Spinal cord (tissue), 10 donors: ENCODE data around the gene RGPD6. TPM values are rescaled to one million over a fixed set of nuclear protein-coding genes. Genes with fewer than 3 reads are reported as not detected.
"Not testable (repeated sequence)": the region's sequence is repeated elsewhere in the genome, so short reads cannot be mapped to it uniquely, and the experiment has no call there.

Experiments used
- DNase-seq, 6 donors: peaks; one replicate each; pipeline versions ENCODE4 v3.0.0 to v3.0.0-alpha.2; 2013 to 2015; ENCODE audit warnings: low spot score in 6 of 6, low read depth in 4 of 6
- H3K27ac ChIP-seq: one replicate; pipeline ENCODE4 v1.5.1; 2013; ENCODE audit warnings: low read depth, low read length, control low read depth
- H3K27me3 ChIP-seq: one replicate; pipeline ENCODE4 v1.6.1; 2013; ENCODE audit warnings: low read length; ENCODE audit not compliant: control insufficient read depth, insufficient read depth
- H3K36me3 ChIP-seq: one replicate; pipeline ENCODE4 v1.6.1; 2013; ENCODE audit warnings: low read length; ENCODE audit not compliant: control insufficient read depth, insufficient read depth
- H3K4me1 ChIP-seq: one replicate; pipeline ENCODE4 v1.6.1; 2013; ENCODE audit warnings: low read length; ENCODE audit not compliant: control insufficient read depth, insufficient read depth
- H3K4me3 ChIP-seq: one replicate; pipeline ENCODE4 v1.5.1; 2013; ENCODE audit warnings: low read depth, low read length, control low read depth
- H3K9me3 ChIP-seq: one replicate; pipeline ENCODE4 v1.6.1; 2013; ENCODE audit warnings: low read length; ENCODE audit not compliant: control insufficient read depth, insufficient read depth
- WGBS: methylation state at CpG from one replicate; pipeline ENCODE4 v1.1.5; 2013; ENCODE audit warnings: missing lambda C conversion rate; ENCODE audit not compliant: insufficient coverage; 5-methylcytosine and 5-hydroxymethylcytosine counted together
- long read RNA-seq, 4 donors: transcript quantifications; one replicate each; lab custom pipeline, GENCODE V29; 2026
- polyA plus RNA-seq, 2 donors: library from polyadenylated mRNA; unstranded; fragments of 120-200 nt; gene quantifications; one replicate each; pipeline ENCODE4 v1.2.1, GENCODE V29; 2013; ENCODE audit not compliant: insufficient read length in 2 of 2
- total RNA-seq, 2 donors: library from RNA; depleted of rRNA in 1 of 2; stranded (reverse); fragments of 120-200 nt in 1 of 2; fragments of >200 nt in 1 of 2; gene quantifications; one replicate each; pipeline versions ENCODE4 v1.2.3 to v1.2.4, GENCODE V29; 2013 to 2014
- donor health status: healthy.

The RGPD6 gene
- total RNA-seq (100 to 1,000 TPM in 1 of 2 donors, 10 to 100 TPM in 1; 36.2 to 121 TPM), polyA plus RNA-seq (10 to 100 TPM; 34.6 to 42.0 TPM)
- long read RNA-seq, donor 1 = 0 reads
- long read RNA-seq, donor 2 = 0 reads
- long read RNA-seq, donor 3 = 0 reads
- long read RNA-seq, donor 4 = 0 reads

DNA sequence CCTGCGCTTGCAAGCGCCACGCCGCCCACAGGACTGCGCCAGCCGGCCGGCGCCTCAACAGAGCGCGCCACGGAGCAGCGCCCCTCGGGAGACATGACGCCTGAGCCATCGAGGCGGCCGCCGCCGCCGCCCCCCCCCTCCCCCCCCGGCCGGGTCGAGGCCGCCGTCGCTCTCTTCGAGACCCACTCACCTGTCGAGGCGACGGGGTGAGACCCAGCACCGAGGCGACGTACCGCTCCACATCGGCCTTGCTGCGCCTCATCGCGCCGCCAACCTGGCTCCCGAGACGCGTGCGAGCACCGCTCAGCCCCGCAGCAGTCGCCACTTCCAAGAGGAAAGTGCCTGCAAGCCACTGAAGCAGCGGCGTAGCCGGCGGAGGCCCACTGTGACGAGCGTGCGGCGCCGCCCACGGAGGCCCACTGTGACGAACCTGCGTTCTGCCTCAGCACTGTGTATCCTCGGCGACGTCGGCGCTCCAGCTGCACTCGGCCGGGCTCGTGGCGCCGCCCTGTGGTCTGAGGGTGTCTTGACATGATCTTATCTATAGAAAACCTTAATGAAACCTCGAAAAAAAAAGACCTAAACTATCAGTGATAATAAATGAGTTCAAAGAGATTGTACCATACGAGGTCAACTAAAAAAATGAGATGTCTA lies at the start of gene RGPD6:
Gene RGPD6 (minus strand): TSS at position 460 of the 654 bp plus-strand sequence. CDS start 198 bp downstream, at position 262.
- not testable (repeated sequence) for H3K4me3 ChIP-seq, H3K9me3 ChIP-seq, H3K27me3 ChIP-seq, DNase-seq, H3K4me1 ChIP-seq, H3K36me3 ChIP-seq, H3K27ac ChIP-seq
- no CpG with 5 or more reads among the region's 70 CpGs for WGBS

DNA sequence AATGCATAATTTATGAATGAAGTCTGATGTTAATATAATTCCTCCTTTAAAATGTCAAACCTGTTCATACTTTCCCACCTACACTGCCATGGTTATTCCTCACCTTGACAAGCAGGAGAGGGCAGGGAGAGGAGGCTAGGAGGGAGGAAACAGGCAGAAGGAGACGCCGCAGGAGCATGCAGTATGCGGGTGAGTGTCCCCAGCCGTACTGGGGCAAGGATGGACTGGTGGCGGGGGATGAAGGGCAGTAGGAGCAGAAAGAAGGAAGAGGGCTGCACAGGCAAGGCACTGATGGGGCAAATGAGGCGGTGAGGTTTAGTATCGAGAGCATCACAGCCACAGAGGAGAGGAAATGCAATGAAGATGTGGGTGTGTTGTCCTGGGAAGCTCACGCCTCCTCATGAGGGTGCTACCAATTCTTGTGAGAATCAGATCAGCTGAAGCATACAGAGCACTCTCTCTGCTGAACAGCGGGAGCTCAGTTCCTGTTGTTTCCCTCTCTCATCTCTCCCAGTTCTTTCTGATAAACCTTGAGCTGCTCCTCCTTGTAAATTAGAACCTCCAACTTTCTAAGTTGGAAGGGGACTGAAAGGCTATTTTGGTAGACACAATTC lies 42.4 kb upstream of the RGPD6 start:
- not testable (repeated sequence) for H3K36me3 ChIP-seq, H3K4me1 ChIP-seq, H3K27ac ChIP-seq, DNase-seq, H3K9me3 ChIP-seq, H3K4me3 ChIP-seq, H3K27me3 ChIP-seq
- WGBS = 50% methylated on average over 1 of the region's 9 CpGs

DNA sequence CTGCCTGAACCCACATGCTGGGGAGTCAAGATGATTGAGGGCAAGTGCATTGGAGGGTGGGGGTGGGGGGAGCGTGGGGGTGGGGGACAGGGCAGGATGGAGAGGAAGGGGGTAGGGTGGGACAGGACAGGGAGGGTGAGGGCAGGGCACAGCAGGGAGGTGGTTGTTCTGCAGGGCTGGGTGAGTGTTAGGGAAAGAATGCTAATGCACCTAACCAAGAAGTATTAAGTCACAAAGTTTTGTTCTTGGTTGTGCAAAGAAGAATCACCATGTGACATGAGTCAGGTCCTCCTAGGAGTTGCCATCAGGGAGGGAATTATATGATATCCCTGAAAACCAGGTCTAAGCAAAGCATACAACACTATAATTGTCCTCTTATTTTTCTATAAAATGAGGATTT lies 36.9 kb upstream of the RGPD6 start:
- not testable (repeated sequence) for H3K4me3 ChIP-seq, H3K27ac ChIP-seq, H3K4me1 ChIP-seq, H3K36me3 ChIP-seq, H3K27me3 ChIP-seq, DNase-seq, H3K9me3 ChIP-seq
- no CpG with 5 or more reads among the region's 1 CpG for WGBS

DNA sequence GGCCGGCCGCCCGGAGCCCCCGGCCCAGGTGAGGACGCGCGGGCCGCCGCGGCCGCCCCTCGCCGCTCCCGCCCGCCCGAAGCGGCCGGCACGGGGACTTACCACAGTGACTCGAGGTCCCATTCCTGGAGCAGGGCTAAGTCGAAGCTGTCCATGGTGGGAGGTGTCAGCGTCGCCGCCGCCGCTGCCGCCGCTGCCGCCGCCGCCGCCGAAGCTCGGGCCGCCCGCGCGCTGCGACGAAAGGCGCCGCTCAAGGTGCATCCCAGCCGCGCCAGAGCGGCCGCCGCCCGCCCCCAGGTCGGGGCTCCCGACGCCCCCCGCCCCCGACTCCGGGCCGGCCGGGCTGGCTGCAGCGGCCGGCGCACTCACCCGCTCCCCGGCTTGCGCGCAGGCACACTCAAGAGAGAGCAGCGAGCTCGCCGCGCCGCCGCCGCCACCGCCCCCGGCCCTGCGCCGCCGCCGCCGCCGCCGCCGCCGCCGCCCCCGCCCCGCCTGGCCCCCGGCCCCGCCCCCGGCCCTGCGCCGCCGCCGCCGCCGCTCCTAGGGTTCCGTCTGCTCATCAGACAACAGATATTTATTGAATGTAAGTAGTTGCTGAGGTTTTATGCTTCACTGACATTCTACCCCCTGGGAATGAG lies 33.7 kb upstream of the RGPD6 start:
- not testable (repeated sequence) for H3K27me3 ChIP-seq, H3K27ac ChIP-seq, H3K4me3 ChIP-seq, H3K36me3 ChIP-seq, H3K4me1 ChIP-seq, H3K9me3 ChIP-seq
- DNase-seq = peak in 2 of 6 donors; percentile 6 to 19
- WGBS = no CpG with 5 or more reads among the region's 94 CpGs

DNA sequence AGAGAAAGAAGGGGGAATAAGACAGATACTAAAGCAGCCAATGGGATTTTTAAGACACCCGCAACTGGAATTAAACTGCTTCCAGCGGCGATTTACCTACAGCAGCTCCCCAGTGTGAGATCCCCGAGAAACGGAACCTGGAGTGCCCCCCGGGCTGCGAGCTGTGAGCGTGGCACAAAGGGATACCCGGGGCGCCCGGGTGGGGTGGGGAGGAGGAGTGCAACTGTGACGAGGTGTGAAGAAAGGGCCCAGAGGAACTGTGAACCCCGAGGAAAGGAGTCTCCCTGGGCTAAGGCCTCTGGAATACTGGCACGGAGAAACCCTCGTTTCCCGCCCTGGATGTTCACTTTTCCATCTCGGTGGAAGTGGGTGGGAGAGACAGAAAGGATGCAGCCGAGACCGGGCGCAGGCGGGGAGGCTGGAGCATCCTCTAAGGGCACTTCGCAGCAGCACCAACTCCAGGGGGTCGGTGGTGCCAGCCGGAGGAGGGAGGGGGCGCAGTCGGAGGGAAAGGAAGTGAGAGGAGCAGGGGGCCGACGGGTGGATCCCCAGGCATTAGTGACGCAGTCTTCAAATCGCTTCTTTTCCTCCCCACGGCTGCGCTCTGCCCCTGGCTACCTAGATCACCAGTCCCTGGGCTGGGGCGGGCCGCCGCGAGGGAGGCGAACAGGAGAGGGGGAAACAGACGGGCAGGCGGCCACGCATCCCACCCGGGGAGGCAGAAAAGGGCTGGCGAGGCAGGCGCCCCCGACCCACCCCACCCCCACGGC lies 33.0 kb upstream of the RGPD6 start:
- not testable (repeated sequence) for H3K36me3 ChIP-seq, H3K27ac ChIP-seq, H3K27me3 ChIP-seq, DNase-seq, H3K4me1 ChIP-seq, H3K4me3 ChIP-seq, H3K9me3 ChIP-seq
- WGBS = no CpG with 5 or more reads among the region's 45 CpGs

DNA sequence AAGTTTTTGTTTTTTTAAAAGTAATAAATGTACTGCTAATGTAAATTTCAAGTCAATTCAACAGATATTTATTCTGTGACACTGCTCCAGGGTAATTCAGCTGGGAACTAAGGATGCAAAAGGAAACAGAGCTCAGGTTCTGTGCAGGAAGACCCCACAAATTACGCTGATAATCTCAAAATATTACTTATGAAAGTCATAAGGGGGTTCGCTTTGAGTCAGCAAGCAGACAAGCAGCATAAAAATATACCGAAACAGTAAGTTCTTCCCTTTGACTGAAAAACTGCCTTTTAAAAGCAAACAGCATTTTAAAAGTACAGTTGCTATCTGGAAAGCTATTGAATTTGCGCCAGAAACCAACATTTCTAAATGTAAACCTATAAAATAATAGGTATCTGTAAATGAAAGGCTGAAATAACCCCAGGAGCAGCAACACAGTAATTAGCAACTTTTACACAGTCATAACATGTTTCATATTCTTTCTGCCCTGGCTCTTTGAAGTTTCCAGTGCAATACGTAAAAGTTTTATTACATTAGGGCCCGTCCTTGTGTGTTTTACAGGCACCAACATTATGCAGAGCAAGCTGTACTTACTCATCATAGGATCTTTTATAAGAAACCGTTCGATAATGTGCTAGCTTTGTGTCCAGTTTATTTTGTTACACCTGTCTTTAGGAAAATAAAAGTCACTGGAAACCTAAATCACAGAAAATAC lies 31.9 kb upstream of the RGPD6 start:
- not testable (repeated sequence) for H3K4me1 ChIP-seq, H3K27me3 ChIP-seq, H3K9me3 ChIP-seq, H3K4me3 ChIP-seq, DNase-seq, H3K36me3 ChIP-seq, H3K27ac ChIP-seq
- no CpG with 5 or more reads among the region's 8 CpGs for WGBS

DNA sequence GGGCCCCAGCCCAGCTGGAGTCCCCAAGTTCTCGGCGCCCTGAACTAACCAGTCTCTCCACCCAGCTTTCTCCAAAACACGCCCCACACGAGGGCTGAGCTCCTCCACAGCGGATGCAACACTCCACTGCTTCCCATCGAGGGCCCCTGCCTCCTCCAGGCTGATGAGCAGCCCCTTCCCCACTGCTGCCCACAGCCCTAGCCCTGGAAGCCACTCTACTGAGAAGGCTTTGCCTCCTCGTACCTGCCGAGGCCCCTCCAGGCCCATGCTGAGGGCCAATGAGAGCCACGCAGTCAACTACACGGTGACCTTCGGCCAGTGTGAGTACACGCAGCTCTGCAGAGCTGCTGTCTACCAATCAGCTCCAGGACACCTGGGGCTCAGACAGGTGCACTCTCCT lies 28.0 kb upstream of the RGPD6 start:
- not testable (repeated sequence) for H3K4me3 ChIP-seq, H3K36me3 ChIP-seq, H3K27me3 ChIP-seq, H3K4me1 ChIP-seq, H3K27ac ChIP-seq, H3K9me3 ChIP-seq, DNase-seq
- no CpG with 5 or more reads among the region's 12 CpGs for WGBS

DNA sequence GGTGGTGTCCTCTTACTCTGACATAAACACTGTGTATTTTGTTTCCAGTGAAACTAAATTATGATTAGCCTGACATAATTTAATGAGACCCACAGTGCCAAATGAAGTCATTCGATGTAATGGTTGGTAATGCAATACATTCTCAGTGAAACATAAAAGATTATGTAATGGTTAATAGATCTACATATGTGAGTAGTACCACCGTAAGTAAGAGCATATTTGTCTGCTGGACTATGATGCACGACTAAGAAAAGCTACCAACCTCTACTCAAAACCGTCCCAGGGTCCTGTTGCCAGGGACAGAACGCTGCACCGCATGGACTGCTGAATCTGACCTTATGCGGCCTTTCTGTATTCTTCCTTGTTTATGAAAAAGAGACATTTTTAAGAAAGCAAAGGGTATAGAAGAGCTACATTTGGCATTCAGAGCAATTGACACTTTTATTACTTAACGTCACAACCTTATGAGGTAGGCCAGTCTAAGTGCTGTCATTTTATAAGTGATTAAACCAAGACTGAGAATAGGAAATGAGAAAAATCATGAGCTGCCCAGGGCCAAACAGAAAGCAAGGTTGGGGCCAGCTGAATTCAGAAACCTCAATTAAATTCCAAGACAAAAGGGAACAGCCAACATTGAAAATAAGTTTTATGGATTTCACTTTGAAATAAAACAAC lies 27.0 kb upstream of the RGPD6 start:
- H3K4me1 ChIP-seq, H3K27me3 ChIP-seq, H3K27ac ChIP-seq, H3K4me3 ChIP-seq, DNase-seq, H3K9me3 ChIP-seq, H3K36me3 ChIP-seq: not testable (repeated sequence)
- WGBS = no CpG with 5 or more reads among the region's 8 CpGs

DNA sequence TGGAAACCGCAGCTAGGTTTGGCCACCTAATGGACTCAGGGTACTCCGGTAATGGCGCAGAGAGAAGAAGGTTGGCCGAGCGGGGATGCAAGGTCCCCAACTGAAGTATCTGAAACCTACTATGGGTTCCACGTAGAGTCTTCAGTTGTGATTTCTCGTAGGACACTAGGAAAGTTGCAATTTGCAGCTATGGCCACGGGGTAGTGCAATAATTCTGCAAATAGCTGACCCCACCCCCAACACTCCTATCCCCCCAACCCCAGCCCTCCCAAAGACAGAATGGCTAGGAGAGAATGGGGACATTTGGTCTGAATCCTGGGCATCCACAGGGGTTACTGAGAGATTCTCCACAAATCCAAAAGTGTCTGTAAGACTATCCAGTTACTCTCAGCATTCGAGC lies 25.1 kb upstream of the RGPD6 start:
- H3K4me1 ChIP-seq, H3K9me3 ChIP-seq, H3K4me3 ChIP-seq, DNase-seq, H3K36me3 ChIP-seq, H3K27ac ChIP-seq, H3K27me3 ChIP-seq: not testable (repeated sequence)
- no CpG with 5 or more reads among the region's 9 CpGs for WGBS
